Activated B cell treated with CpG ODN at 0.5 μM for 24 hours (primary cell): ENCODE measurements around the gene MRPL18. TPM values are rescaled to one million over a fixed set of nuclear protein-coding genes. Genes with fewer than 3 reads are reported as not detected.

Experiments used
- ATAC-seq: fragments of 200-7000 bp; cut with Tn5 transposase; one replicate; pipeline ENCODE4 v1.10.0; 2021; ENCODE audit warnings: low read depth, mild to moderate bottlenecking, moderate library complexity
- CTCF ChIA-PET: fragments of 350-600 bp; sonication (Branson Sonifier 250); formaldehyde crosslinking; loops from one replicate; lab custom pipeline; 2021; ENCODE audit warnings: antibody characterized with exemption; lab: Charles Lee
- POLR2A ChIA-PET: fragments of 350-600 bp; sonication (Branson Sonifier 250); formaldehyde crosslinking; loops from one replicate; lab custom pipeline; 2021; ENCODE audit warnings: antibody characterized with exemption; lab: Charles Lee
- DNase-seq: peaks from one replicate; pipeline ENCODE4 v3.0.0; 2022
- H3K27ac Mint-ChIP-seq: one replicate; pipeline ENCODE4 v1.8.0; 2020; ENCODE audit warnings: mixed read lengths
- H3K27me3 Mint-ChIP-seq: one replicate; pipeline ENCODE4 v1.8.0; 2021; ENCODE audit warnings: mixed read lengths
- H3K36me3 Mint-ChIP-seq: one replicate; pipeline ENCODE4 v1.8.0; 2021; ENCODE audit warnings: low read depth, mixed read lengths
- H3K4me1 Mint-ChIP-seq: one replicate; pipeline ENCODE4 v1.8.0; 2021; ENCODE audit warnings: mixed read lengths
- H3K4me3 Mint-ChIP-seq: one replicate; pipeline ENCODE4 v1.8.0; 2020; ENCODE audit warnings: mild to moderate bottlenecking, mixed read lengths
- H3K9me3 Mint-ChIP-seq: one replicate; pipeline ENCODE4 v1.8.0; 2020; ENCODE audit warnings: mixed read lengths
- CTCF ChIP-seq: fragments of 200-600 bp; IDR thresholded peaks from one replicate; pipeline ENCODE4 v1.8.0; 2022; ENCODE audit warnings: antibody characterized with exemption, mild to moderate bottlenecking
- intact Hi-C: fragments of 100-400 bp; cut with micrococcal nuclease; formaldehyde crosslinking; loops from one replicate; pipeline ENCODE4 v1.15.1; 2024
- total RNA-seq: library from RNA; stranded (reverse); gene quantifications from 2 replicates; pipeline ENCODE4 v1.2.3, GENCODE V29; 2022

The MRPL18 gene
- total RNA-seq, 1 donor from 2014 or later, result 44.7 TPM

- POLR2A ChIA-PET, result no interaction called here
Observed at GRCh38 chr6:159836718-159837490, 46.6 kb downstream of the MRPL18 start.

GRCh38 chr6:159837511-159837910 is 47.2 kb downstream of the MRPL18 start:
- ATAC-seq (no peak), DNase-seq (no peak)
- POLR2A ChIA-PET, result no interaction called here
- Mint-ChIP-seq H3K36me3 (no peaks in the 10 kb centered on the region), H3K4me1 (no peaks in the 10 kb centered on the region), H3K27ac (no peak overlapping the region), H3K27me3 (peaks cover 20% of the 10 kb centered on the region), H3K9me3 (no peaks in the 10 kb centered on the region), H3K4me3 (no peak overlapping the region)
- CTCF ChIA-PET, result no interaction called here
- TF ChIP-seq CTCF, result no peak
- intact Hi-C loops, result no loop called here

More at GRCh38 chr6:159836718-159837490, 46.6 kb downstream of the MRPL18 start:
- H3K4me1 Mint-ChIP-seq, result no peaks in the 10 kb centered on the region
- DNase-seq (no peak), ATAC-seq (no peak)
- no peak overlapping the region for H3K27ac Mint-ChIP-seq
- no peaks in the 10 kb centered on the region for H3K36me3 Mint-ChIP-seq
- TF ChIP-seq CTCF, result no peak
- CTCF ChIA-PET, result no interaction called here
- H3K4me3 Mint-ChIP-seq, result no peak overlapping the region
- H3K9me3 Mint-ChIP-seq, result no peaks in the 10 kb centered on the region
- intact Hi-C loops, result no loop called here
- H3K27me3 Mint-ChIP-seq, result peaks cover 20% of the 10 kb centered on the region

GRCh38 chr6:159838020-159838744 is 47.9 kb downstream of the MRPL18 start:
- no peaks in the 10 kb centered on the region for H3K36me3 Mint-ChIP-seq
- H3K9me3 Mint-ChIP-seq, result no peaks in the 10 kb centered on the region
- H3K27me3 Mint-ChIP-seq, result peaks cover 20% of the 10 kb centered on the region
- no peak for TF ChIP-seq CTCF
- intact Hi-C loops, result no loop called here
- H3K4me3 Mint-ChIP-seq, result no peak overlapping the region
- POLR2A ChIA-PET, result no interaction called here
- H3K27ac Mint-ChIP-seq, result no peak overlapping the region
- DNase-seq (no peak), ATAC-seq (no peak)
- CTCF ChIA-PET, result no interaction called here
- H3K4me1 Mint-ChIP-seq, result no peaks in the 10 kb centered on the region

GRCh38 chr6:159842035-159842434 is 51.8 kb downstream of the MRPL18 start:
- CTCF ChIA-PET, result no interaction called here
- Mint-ChIP-seq H3K4me3 (no peak overlapping the region), H3K36me3 (no peaks in the 10 kb centered on the region), H3K27ac (no peak overlapping the region), H3K9me3 (no peaks in the 10 kb centered on the region), H3K27me3 (peaks cover 18% of the 10 kb centered on the region), H3K4me1 (no peaks in the 10 kb centered on the region)
- DNase-seq (no peak), ATAC-seq (no peak)
- intact Hi-C loops, result no loop called here
- no peak for TF ChIP-seq CTCF
- POLR2A ChIA-PET, result no interaction called here
